IPS DF 6.9 (cell line): ENCODE results near the gene DPP8.
"Not testable (repeated sequence)": the region's sequence is repeated elsewhere in the genome, so short reads cannot be mapped to it uniquely, and the experiment has no call there.

Experiments
- DNase-seq: peaks from one replicate; pipeline ENCODE4 v3.0.0-alpha.2; 2013; ENCODE audit warnings: low read depth, low spot score
- H3K27ac ChIP-seq: one replicate; pipeline ENCODE4 v1.5.1; 2013; ENCODE audit warnings: low read length, control low read depth
- H3K27me3 ChIP-seq: 2 replicates; pipeline ENCODE4 v1.6.1; 2013; ENCODE audit warnings: mild to moderate bottlenecking, low read length; ENCODE audit not compliant: control insufficient read depth, insufficient read depth
- H3K36me3 ChIP-seq: 2 replicates; pipeline ENCODE4 v1.6.1; 2013; ENCODE audit warnings: low read length; ENCODE audit not compliant: control insufficient read depth, insufficient read depth
- H3K4me1 ChIP-seq: 2 replicates; pipeline ENCODE4 v1.6.1; 2013; ENCODE audit warnings: low read length; ENCODE audit not compliant: control insufficient read depth, insufficient read depth
- H3K4me3 ChIP-seq: 2 replicates; pipeline ENCODE4 v1.5.1; 2013; ENCODE audit warnings: mild to moderate bottlenecking, low read length
- H3K9me3 ChIP-seq: 2 replicates; pipeline ENCODE4 v1.6.1; 2013; ENCODE audit warnings: low read length, inconsistent platforms; ENCODE audit not compliant: control insufficient read depth, insufficient read depth
- WGBS: extraction: QIAGEN DNeasy Blood & Tissue Kit; methylation state at CpG from one replicate; pipeline ENCODE4 v1.1.7; 2013; ENCODE audit warnings: mixed read lengths, missing lambda C conversion rate; ENCODE audit not compliant: insufficient read length, insufficient coverage; 5-methylcytosine and 5-hydroxymethylcytosine counted together

Gene DPP8

GRCh38 chr15:65470866-65471265 lies 46.6 kb downstream of the DPP8 start:
- no peak for DNase-seq
- Histone ChIP-seq H3K27ac (no peak overlapping the region), H3K4me3 (no peak overlapping the region), H3K4me1 (no peaks in the 10 kb centered on the region), H3K9me3 (no peaks in the 10 kb centered on the region), H3K27me3 (no peaks in the 10 kb centered on the region), H3K36me3 (peaks cover 6% of the 10 kb centered on the region; the same call in 1 of the 2 replicates)
- WGBS: no CpG with 5 or more reads among the region's 3 CpGs

- Histone ChIP-seq H3K27ac (no peak overlapping the region), H3K27me3 (no peaks in the 10 kb centered on the region), H3K9me3 (no peaks in the 10 kb centered on the region), H3K4me1 (no peaks in the 10 kb centered on the region), H3K36me3 (peaks cover 5% of the 10 kb centered on the region; the same call in 1 of the 2 replicates), H3K4me3 (no peak overlapping the region)
- DNase-seq: no peak
- no CpG with 5 or more reads among the region's 5 CpGs for WGBS
These were observed 49.1 kb downstream of the DPP8 start for GRCh38 chr15:65468229-65468909.

- no peaks in the 10 kb centered on the region for H3K4me1 ChIP-seq
- H3K27ac ChIP-seq: no peak overlapping the region
- H3K9me3 ChIP-seq: no peaks in the 10 kb centered on the region
- H3K36me3 ChIP-seq: peaks cover 4% of the 10 kb centered on the region; the same call in 1 of the 2 replicates
- WGBS: no CpG with 5 or more reads among the region's 3 CpGs
- H3K27me3 ChIP-seq: no peaks in the 10 kb centered on the region
- no peak for DNase-seq
- no peak overlapping the region for H3K4me3 ChIP-seq
These were observed 50.6 kb downstream of the DPP8 start for GRCh38 chr15:65466901-65467300.

GRCh38 chr15:65463096-65463495 lies 54.4 kb downstream of the DPP8 start:
- H3K9me3 ChIP-seq, H3K27ac ChIP-seq, H3K36me3 ChIP-seq, H3K4me1 ChIP-seq, H3K27me3 ChIP-seq, H3K4me3 ChIP-seq, DNase-seq: not testable (repeated sequence)
- WGBS: 100% methylated on average over 1 of the region's 6 CpGs

GRCh38 chr15:65460741-65461347 lies 56.6 kb downstream of the DPP8 start:
- DNase-seq: no peak
- no CpG with 5 or more reads among the region's 5 CpGs for WGBS
- Histone ChIP-seq H3K36me3 (0 out of 2 replicates have a peak, but pooled peaks cover 3% of the 10 kb centered on the region), H3K4me1 (no peaks in the 10 kb centered on the region), H3K4me3 (no peak overlapping the region), H3K27ac (no peak overlapping the region), H3K27me3 (no peaks in the 10 kb centered on the region), H3K9me3 (no peaks in the 10 kb centered on the region)

GRCh38 chr15:65455256-65455655 lies 62.2 kb downstream of the DPP8 start:
- H3K4me3 ChIP-seq, H3K4me1 ChIP-seq, H3K9me3 ChIP-seq, H3K27me3 ChIP-seq, H3K36me3 ChIP-seq, DNase-seq, H3K27ac ChIP-seq: not testable (repeated sequence)
- no CpG with 5 or more reads among the region's 4 CpGs for WGBS

- Histone ChIP-seq H3K27ac (no peak overlapping the region), H3K27me3 (no peaks in the 10 kb centered on the region), H3K36me3 (no peaks in the 10 kb centered on the region), H3K4me3 (no peak overlapping the region), H3K4me1 (no peaks in the 10 kb centered on the region), H3K9me3 (no peaks in the 10 kb centered on the region)
- no CpG with 5 or more reads among the region's 6 CpGs for WGBS
- no peak for DNase-seq
These were observed 65.5 kb downstream of the DPP8 start for GRCh38 chr15:65451989-65452388.

GRCh38 chr15:65450556-65450955 lies 66.9 kb downstream of the DPP8 start:
- H3K4me1 ChIP-seq: no peaks in the 10 kb centered on the region
- no peak for DNase-seq
- H3K4me3 ChIP-seq: no peak overlapping the region
- H3K27ac ChIP-seq: no peak overlapping the region
- no peaks in the 10 kb centered on the region for H3K27me3 ChIP-seq
- no peaks in the 10 kb centered on the region for H3K9me3 ChIP-seq
- no peaks in the 10 kb centered on the region; the same call in 1 of the 2 replicates for H3K36me3 ChIP-seq

GRCh38 chr15:65447145-65447544 lies 70.3 kb downstream of the DPP8 start:
- Histone ChIP-seq H3K36me3 (peaks cover 2% of the 10 kb centered on the region; the same call in 1 of the 2 replicates), H3K27ac (no peak overlapping the region), H3K9me3 (no peaks in the 10 kb centered on the region), H3K4me3 (no peak overlapping the region), H3K27me3 (no peaks in the 10 kb centered on the region), H3K4me1 (no peaks in the 10 kb centered on the region)
- WGBS: no CpG with 5 or more reads among the region's 2 CpGs
- no peak for DNase-seq

- no peak overlapping the region for H3K27ac ChIP-seq
- no peaks in the 10 kb centered on the region for H3K36me3 ChIP-seq
- no peak for DNase-seq
- no CpG with 5 or more reads among the region's 11 CpGs for WGBS
- no peaks in the 10 kb centered on the region for H3K4me1 ChIP-seq
- no peak overlapping the region for H3K4me3 ChIP-seq
- H3K27me3 ChIP-seq: no peaks in the 10 kb centered on the region
- H3K9me3 ChIP-seq: no peaks in the 10 kb centered on the region
These were observed 83.3 kb downstream of the DPP8 start for GRCh38 chr15:65434201-65434600.

- DNase-seq: no peak
- Histone ChIP-seq H3K9me3 (no peaks in the 10 kb centered on the region), H3K4me3 (no peak overlapping the region), H3K4me1 (no peaks in the 10 kb centered on the region), H3K27ac (no peak overlapping the region), H3K36me3 (no peaks in the 10 kb centered on the region), H3K27me3 (no peaks in the 10 kb centered on the region)
These were observed 85.8 kb downstream of the DPP8 start for GRCh38 chr15:65431731-65432130.
